ENCODE results near the gene PREX1. TPM values are rescaled to one million over a fixed set of nuclear protein-coding genes. Genes with fewer than 3 reads are reported as not detected.

The PREX1 gene
- total RNA-seq, 1 donor from 2014 or later, result 78.2 TPM

DNA sequence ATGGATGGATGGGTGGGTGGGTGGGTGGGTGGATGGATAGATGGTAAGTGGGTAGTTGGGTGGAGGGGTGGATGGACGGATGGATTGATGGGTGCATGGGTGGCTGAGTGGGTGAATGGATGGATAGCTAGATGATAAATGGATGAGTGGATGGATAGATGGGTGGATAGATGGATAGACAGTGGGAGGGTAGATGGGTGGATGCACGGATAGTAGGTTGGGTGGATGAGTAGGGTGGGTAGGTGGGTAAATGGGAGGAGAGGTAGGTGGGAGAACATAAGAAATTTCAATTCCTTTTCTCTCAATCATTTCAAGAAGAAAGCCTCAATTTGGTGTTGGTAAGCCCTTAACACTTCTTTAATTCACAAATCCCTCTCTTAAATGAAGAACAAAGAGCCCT is 186.9 kb downstream of the PREX1 start:
- H3K4me1 ChIP-seq, result no peaks in the 10 kb centered on the region
- H3K27ac ChIP-seq, result no peak overlapping the region
- intact Hi-C loops (cut with DNase I), result no loop called here
- TF ChIP-seq, protein P1, sequence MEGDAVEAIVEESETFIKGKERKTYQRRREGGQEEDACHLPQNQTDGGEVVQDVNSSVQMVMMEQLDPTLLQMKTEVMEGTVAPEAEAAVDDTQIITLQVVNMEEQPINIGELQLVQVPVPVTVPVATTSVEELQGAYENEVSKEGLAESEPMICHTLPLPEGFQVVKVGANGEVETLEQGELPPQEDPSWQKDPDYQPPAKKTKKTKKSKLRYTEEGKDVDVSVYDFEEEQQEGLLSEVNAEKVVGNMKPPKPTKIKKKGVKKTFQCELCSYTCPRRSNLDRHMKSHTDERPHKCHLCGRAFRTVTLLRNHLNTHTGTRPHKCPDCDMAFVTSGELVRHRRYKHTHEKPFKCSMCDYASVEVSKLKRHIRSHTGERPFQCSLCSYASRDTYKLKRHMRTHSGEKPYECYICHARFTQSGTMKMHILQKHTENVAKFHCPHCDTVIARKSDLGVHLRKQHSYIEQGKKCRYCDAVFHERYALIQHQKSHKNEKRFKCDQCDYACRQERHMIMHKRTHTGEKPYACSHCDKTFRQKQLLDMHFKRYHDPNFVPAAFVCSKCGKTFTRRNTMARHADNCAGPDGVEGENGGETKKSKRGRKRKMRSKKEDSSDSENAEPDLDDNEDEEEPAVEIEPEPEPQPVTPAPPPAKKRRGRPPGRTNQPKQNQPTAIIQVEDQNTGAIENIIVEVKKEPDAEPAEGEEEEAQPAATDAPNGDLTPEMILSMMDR (IDR thresholded peaks at IDR 0.05), result no peak
- H3K9me3 ChIP-seq, result no peaks in the 10 kb centered on the region
- H3K27me3 ChIP-seq (ENCODE audit: low read depth), result no peaks in the 10 kb centered on the region
- H3K4me3 ChIP-seq, result no peak overlapping the region
- no peak for ATAC-seq
- H3K36me3 ChIP-seq, result peaks cover 90% of the 10 kb centered on the region
- no peak for DNase-seq

- Histone ChIP-seq H3K4me3 (no peak overlapping the region), H3K9me3 (no peaks in the 10 kb centered on the region), H3K36me3 (peaks cover 86% of the 10 kb centered on the region), H3K27ac (no peak overlapping the region), H3K27me3 (ENCODE audit: low read depth) (no peaks in the 10 kb centered on the region), H3K4me1 (no peaks in the 10 kb centered on the region)
- intact Hi-C loops (cut with DNase I), result no loop called here
- DNase-seq (no peak), ATAC-seq (no peak)
- TF ChIP-seq, protein P1 (IDR thresholded peaks at IDR 0.05), result no peak
Observed at GRCh38 chr20:48639899-48640298, 187.9 kb downstream of the PREX1 start.

DNA sequence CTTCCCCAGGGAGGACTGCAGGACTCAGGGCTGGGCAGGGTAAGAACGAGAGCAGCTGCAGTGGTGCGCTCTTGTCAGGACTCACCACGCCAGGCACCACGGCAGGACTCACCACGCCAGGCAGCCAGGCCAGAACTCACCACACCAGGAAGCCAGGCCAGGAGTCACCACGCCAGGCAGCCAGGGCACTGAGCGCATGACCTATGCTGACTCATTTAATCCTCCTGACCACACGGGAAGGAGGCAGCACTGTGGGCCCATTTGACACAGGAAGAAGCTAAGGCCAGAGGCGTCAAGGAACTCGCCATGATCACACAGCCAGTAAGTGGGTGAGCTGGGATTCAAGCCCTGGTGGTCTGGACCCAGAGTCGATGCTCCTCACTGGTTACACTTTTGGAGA is 189.3 kb downstream of the PREX1 start:
- intact Hi-C loops (cut with DNase I), result no loop called here
- no peak for ATAC-seq
- Histone ChIP-seq H3K27ac (no peak overlapping the region), H3K9me3 (no peaks in the 10 kb centered on the region), H3K27me3 (ENCODE audit: low read depth) (no peaks in the 10 kb centered on the region), H3K36me3 (peaks cover 81% of the 10 kb centered on the region), H3K4me3 (no peak overlapping the region), H3K4me1 (no peaks in the 10 kb centered on the region)
- TF ChIP-seq, protein P1 (IDR thresholded peaks at IDR 0.05), result no peak
- no peak for DNase-seq

DNA sequence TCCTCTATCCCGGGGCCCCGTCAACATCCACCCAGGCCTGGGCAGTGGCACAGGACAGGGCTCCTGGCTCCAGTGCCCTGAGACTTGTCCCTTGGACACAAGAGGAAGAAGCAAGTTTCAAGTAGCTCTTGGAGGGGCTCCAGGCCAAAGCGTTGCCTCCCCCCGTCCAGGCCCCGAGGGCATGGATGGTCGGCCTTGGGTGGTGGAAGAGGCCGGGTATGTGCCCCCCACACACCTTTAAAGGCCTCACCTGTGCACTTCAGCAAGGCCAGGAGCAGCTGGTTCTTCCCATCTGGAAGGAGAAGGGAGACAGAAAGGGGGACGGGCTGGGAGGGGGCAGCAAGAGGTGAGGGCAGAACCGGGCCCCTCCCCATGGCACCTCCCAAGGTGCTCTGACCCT is 190.3 kb downstream of the PREX1 start:
- ATAC-seq (no peak), DNase-seq (no peak)
- H3K36me3 ChIP-seq, result peaks cover 81% of the 10 kb centered on the region
- no peaks in the 10 kb centered on the region for H3K27me3 ChIP-seq (ENCODE audit: low read depth)
- no peaks in the 10 kb centered on the region for H3K4me1 ChIP-seq
- H3K9me3 ChIP-seq, result no peaks in the 10 kb centered on the region
- intact Hi-C loops (cut with DNase I), result no loop called here
- no peak overlapping the region for H3K4me3 ChIP-seq
- H3K27ac ChIP-seq, result no peak overlapping the region
- TF ChIP-seq, protein P1 (IDR thresholded peaks at IDR 0.05), result no peak

DNA sequence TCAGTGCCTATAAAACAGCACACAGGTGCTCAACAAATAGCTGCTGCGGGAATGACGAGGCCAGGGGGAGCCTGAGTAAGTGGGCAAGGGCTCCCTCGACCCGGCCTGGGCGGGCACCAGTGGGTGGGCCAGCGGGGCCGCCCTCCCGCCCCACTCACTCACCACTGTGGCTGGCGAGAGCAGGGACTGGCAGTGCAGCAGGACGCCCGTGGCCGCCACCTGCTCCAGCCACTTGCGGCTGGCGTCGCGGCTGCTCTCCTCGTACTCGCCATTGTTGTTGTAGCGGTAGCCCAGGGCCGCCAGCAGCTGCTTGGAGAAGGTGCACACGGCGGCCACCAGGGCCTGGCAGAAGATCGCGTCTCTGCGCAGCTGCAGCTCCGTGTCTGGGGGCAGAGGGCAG is 191.5 kb downstream of the PREX1 start:
- TF ChIP-seq, protein P1 (IDR thresholded peaks at IDR 0.05), result no peak
- DNase-seq, result no peak
- H3K4me3 ChIP-seq, result no peak overlapping the region
- no peak for ATAC-seq
- H3K27ac ChIP-seq, result no peak overlapping the region
- H3K36me3 ChIP-seq, result peaks cover 84% of the 10 kb centered on the region
- no peaks in the 10 kb centered on the region for H3K27me3 ChIP-seq (ENCODE audit: low read depth)
- intact Hi-C loops (cut with DNase I), result no loop called here
- no peaks in the 10 kb centered on the region for H3K4me1 ChIP-seq
- no peaks in the 10 kb centered on the region for H3K9me3 ChIP-seq

DNA sequence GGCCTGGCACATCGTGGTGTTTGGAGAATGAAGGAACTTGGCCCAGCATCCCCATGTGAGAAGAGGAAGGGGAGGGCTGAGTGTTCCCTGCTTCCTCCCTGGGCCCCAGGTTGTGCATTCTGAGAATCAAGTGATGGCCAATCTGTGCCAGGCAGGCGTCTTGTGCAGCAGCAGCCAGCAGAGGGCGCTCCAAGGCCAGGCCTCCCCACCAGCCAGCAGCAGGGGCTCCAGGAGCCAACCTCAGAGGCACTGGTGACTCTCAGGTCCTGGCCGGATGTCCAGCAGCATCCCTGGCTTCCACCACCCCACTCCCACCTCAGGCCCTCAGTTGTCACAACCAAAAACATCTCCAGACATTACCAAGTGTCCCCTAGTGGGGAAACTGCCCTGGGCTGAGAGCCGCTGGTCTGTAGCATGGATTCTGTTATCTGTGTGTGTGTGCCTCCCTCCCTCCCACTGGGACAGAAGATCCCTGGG is 192.0 kb downstream of the PREX1 start:
- ATAC-seq, result peak; percentile 29 to 63
- Histone ChIP-seq H3K4me3 (no peak overlapping the region), H3K27me3 (ENCODE audit: low read depth) (no peaks in the 10 kb centered on the region), H3K36me3 (peaks cover 84% of the 10 kb centered on the region), H3K4me1 (no peaks in the 10 kb centered on the region), H3K9me3 (no peaks in the 10 kb centered on the region), H3K27ac (no peak overlapping the region)
- TF ChIP-seq, protein P1 (IDR thresholded peaks at IDR 0.05), result peak; percentile 83
- intact Hi-C loops (cut with DNase I), result no loop called here
- peak; percentile 66 for DNase-seq

Measured in lower lobe of right lung (tissue), 2 donors.